ENCODE measurements around the gene BCOR.
A peak's percentile ranks its signal among the peaks of the same experiment; 100 is the strongest.

BCOR gene

DNA sequence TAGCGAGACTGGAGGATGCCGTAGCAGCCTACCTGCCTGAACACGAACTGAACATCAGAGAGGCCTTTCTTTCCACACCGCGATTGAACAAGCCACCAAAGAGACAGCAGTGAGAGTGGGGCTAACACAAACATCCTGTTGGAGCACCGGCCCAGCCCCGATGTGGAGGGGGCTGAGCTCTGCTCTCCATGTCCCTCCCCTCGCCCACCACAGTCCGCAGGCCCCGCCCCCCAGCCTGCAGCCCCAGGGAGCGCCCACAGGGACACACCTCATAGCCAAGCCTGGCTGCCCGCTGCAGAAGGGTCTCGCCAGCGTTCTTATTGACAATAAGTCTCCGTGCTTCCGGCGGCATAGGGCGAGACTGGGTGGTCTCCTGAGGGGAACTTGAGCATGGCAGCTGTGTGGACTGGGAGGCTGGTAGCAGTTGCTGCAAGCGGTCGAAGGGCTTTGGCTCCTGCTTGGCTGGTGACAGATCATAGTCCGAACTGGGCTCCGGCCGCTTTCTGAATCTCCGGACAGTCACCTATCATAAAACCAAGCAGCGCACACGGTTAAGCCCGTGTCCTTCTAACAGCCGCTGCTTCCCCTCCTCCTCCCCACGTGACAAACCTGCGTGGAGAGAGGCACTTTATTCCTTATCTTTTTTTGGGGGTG lies 35.8 kb downstream of the BCOR start:
- no peak for DNase-seq

DNA sequence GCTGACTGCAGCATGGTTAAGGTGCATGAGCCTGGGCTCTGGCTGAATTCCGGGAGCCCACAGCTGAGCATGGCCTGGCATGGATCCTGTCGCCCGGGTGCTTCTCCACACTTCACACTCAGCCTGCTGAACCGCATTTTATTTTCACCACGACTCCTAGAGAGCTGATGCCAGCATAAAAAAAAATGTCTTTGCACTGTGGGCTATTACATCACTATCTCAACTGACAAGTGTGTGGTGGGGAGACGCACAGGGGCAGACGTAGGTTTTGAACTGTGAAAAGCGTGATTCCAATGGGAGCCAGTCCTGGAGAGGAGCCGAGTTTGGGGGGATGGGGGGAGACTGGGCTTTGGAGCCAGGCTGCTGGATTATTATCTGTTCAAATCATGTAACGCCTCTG lies 36.8 kb downstream of the BCOR start:
- DNase-seq, result no peak

DNA sequence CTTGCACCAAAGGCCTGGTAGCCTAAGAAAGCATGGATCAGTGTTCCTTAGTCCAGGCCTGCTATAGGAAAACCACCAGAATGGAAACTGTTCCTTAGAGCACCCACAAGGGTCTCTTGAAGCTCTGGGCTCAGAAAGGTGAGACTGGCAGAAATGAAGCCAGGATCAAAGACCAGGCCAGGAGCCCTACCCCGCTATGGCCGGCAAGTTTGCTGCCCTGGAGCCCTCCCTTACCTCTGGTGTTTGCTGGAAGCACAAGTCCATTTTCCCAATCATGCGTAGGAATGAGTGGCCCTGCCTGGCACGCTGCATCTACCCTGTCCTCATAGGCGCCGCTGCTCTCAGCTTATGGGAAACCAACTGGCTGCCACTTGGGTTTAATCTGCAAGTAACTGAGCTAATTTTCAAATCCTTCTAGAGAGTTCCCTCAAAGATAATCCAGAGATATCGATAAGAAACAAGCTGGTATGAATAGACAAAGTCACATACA lies 37.4 kb downstream of the BCOR start:
- no peak for DNase-seq

DNA sequence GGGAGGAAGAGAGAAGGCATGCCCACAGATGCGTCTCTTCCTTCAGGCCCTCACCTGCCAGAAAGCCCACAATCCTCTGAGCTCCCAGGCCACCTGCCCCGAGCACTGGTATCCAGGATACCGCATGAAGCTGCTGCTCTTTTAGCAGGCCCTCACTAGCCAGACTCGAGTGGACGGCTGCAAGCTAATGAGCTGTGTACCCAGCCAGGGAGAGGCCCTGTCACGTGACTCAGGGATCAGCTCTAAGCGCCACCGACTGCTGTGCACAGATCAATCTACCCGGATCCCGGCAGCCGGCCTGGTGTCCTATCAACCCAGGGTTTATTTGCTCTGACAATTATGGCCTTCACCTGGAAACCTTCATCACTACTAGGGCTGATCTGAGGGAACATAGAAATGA lies 39.0 kb downstream of the BCOR start:
- DNase-seq, result no peak

DNA sequence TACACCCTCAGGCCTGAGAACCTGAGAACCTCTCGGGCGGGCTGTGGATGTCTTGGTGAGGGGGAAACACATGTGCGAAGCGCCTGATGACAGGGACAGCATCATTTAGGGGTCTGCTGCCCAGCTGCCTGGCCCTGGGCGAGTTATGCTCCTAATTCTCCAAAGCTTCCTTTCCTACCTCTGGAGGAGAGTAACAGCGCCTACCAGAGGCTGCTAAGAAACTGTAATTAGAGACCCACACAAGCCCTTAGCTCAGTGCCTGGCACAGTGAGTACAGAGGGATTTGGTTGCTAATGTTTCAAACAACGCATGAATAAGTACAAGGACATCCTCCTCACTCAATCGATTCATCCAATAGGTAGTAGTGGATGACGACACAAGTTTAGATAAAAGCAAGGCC lies 40.4 kb downstream of the BCOR start:
- no peak for DNase-seq

DNA sequence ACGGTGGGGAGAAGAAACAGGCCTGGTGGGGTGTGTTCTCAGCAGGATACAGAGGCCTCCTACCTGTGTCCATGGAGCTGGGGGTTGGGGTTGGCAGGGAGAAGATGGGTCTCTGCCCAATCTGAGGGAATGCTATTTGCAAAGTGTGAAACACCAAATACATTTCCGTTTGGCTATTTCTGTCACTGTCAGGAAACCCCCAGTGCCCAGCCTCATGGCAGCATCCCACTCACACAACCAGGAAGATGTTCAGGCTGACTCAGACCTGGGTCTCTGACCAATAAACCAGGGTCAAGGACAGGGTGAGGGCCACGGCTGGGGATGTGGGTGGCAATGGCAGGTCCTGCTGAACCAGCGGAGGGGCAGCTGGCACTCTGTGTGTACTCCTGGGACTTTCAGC lies 41.3 kb downstream of the BCOR start:
- DNase-seq, result no peak

DNA sequence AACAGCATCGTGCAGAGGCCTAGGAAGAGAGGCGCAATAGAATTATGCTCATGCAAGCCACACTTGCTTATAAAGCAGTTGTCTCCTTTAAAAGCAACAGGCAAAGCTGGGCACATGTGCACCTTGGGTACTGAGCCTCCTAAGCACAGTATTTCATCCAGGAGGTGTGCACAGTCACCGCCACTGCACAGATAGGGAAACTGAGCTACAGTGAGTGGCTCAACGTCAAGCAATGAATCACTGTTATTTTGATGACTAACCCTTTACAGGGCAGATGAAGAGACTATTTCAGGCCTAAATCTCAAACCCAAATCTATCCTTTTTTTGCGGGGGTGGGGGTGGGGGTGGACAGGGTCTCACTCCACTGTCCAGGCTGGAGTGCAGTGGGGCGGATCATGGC lies 42.3 kb downstream of the BCOR start:
- no peak for DNase-seq

DNA sequence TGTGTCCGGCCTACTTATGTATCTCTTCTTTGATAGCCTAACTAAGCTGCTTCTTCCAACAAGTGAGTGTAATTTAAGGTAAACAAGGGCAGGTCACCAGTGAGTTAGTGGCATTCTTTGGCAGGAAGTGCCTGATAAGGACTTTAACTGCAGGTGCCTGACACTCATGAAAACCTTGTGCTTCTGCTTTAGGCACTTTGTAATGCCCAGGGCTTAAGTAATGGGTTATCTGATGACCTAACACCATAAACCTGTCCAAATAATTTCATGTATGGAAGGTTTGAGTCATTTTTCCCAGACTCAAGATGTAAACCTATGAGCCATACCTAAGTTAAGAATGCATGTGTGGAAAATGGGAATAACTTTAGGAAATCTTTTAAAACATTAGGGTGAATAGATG lies 43.0 kb downstream of the BCOR start:
- no peak for DNase-seq

DNA sequence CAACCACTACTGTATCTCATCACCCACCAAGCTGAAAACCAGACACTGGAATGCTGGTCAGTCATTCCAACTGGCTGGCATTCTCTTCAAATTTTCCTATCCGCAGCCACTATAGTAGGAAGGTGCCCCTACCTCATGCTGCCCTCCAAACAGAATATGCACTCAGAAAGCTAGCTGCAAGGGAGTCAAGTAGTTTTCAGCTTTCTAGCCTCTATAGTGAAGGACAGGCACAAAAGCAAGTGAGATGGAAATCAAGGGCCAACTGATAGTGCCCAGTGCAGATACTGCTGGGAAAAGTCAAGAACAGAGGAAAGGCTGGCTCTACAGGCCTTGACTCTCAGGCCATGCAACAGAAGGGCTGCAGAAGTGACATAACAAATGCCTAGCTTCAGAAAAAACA lies 47.2 kb downstream of the BCOR start:
- DNase-seq, result no peak

DNA sequence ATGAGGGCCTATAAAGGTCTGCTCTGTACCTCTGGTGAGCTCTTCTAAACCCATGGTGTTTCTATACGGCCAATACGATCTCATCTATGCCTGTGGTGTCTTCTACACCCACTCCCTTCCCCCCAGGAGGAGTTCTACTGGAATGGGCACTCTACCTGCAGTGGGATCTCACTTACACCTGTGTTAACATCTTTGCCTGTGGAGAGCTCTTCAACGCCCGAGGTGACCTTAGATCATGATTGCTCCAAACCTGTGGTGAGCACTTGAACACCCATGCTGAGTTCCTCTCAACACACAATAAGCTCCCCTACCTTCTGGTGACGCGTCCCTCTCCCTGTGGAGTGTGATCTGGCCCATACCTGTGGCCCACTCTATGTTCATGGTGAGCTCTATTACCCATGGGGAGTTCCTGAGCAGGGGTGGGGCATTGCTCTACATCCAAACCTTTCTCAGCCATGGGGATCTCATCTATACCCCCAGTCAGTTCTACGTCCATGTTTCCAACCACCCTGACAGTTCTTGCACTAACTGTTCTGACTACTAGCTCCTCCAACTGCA lies 48.6 kb downstream of the BCOR start:
- DNase-seq, result no peak

DNA sequence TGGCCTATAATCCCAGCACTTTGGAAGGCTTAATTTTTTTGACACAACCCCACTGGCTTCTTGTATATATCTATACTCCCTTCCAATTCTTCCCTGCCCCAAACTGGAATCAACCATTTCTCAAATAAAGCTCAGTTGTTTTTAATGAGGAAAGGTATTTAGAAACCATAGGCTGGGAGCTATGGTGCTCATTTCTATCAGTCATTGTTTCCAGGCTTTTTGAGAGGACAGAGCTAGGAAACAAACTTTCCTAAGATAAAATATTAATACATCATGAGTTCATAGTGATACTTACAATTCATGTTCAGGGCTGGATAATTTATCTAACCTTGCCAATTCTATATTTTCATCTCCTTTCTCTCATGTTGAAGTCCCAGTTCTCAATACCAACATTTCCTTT lies 50.3 kb downstream of the BCOR start:
- no peak for DNase-seq

DNA sequence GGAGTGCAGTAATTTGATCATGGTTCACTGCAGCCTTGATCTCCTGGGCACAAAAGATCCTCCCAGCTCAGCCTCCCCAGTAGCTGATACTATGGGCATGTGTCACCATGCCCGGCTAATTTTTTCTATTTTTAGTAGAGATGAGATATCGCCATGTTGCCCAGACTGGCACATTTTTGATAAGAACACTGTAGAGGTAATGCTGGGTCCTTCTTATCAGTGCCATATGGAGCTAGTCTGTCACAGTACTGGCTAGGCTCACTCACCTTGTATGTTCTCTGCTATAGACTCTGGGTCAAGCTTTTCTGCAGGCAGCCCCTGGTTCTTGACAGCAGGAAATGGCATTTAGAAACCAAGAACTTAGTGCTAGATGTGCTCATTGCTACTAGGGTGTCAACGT lies 53.9 kb downstream of the BCOR start:
- DNase-seq, result no peak

DNA sequence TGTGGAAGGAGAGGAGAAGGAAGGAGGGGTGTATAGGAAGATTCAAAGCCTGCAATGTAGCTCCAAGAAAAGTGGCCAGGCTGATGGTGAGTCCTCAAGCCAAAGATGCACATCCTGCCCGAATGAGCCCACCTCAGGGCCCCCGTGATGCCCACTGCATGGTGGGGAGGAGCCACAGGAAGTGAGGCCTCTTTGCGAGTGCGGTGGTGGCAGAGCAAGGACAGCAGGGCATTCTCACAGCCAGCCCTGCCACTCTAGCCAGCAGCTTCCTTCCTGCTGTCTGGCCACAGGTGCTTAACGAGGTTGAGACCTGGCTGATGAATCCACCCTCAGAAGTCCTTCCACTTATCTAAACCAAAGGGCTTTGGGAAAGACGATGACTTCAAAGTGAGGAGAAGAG lies 55.8 kb downstream of the BCOR start:
- DNase-seq, result no peak

DNA sequence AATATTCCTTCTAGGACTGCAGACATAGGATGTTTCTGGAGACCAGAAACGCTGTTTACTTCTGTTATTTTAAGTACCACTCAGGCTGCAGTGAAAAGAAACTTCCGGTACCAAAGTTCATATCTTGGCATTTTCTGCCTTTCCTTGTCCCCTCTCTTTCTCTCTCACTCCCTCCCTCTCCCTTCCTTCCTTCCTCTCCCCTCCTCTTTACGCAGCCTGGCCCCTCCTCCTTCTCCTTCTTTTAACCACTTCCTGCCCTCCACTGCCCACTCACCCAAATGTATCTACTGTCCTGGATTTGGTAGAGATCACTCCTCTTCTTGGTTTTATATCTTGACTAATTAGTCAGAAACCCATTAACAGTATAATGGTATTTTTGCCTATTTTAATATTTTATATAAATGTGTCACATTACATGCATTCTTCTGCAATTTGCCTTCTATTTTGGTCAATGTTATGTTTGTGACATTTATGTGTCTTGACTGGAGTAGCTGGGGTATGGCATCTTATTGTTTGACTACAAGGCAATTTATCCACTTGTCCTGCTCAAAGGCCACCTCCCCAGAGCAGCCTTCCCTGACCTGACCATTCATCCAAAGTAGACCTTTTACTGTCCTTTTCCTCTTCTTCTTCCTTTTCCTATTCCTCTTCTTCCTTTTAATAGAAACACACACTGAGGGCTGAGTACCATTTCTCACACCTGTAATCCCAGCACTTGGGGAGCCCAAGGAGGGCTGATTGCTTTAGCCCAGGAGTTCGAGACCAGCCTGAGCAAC lies 56.9 kb downstream of the BCOR start:
- DNase-seq, result peak; percentile 21

DNA sequence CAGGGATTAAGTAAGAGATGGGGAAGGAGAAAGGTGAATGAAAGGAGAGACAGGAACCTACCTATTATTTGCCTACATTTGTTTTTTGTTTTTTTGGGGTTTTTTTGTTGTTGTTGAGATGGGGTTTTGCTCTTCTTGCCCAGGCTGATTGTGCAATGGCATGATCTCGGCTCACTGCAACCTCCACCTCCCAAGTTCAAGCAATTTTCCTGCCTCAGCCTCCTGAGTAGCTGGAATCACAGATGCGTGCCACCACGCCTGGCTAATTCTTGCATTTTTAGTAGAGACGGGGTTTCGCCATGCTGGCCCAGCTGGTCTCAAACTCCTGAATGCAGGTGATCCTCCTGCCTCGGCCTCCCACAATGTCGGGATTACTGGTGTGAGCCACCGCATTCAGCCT lies 57.9 kb downstream of the BCOR start:
- DNase-seq, result no peak

DNA sequence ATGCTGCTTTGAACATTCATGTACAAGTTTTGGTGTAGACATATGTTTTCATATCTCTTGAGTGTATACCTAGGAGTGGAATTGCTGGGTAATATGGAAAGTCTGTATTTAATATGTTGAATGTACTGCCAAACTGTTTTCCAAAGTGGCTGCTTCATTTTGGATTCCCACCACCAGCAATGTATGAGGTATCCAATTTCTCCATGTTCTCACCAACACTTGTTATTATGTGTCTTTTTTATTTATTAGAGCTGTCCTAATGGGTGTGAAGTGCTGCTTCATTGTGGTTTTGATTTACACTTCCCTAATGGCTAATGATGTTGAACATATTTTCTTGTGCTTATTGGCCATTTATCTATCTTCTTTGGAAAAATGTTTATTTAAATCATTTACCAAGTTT lies 60.4 kb downstream of the BCOR start:
- DNase-seq, result no peak

DNA sequence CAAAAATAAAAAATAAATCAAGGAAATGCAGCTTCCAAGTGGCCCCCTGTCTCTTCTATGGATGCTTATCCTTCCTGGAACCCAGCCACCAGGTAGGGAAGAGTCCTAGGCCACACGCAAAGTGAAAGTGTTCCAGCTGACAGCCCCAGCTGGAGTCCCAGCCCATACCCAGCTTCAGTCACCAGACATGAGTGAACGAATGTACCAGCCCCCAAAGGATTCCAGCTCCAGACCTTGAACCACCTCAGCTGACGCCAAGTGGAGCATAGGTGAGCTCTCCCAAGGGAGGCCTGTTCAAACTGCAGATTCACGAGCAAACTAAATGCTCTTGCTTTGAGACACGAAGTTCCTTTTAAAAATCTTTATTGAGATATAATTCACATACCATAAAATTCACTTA lies 62.0 kb downstream of the BCOR start:
- DNase-seq, result no peak

DNA sequence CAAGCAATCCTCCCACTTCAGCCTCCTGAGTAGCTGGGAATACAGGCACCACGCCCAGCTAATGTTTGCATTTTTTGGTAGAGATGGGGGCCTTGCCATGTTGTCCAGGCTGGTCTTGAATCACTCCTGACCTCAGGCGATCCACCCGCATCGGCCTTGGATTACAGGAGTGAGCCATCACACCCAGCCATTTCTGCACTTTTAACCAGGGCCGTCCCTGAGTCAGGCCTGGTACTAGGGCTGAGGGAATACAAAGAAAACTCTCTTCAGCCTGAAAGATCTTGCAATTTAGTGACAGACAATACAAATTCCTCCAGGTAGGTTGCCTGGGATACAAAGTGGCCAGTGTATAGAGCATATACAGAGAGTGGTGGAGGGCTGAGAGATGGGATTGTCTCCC lies 65.8 kb downstream of the BCOR start:
- DNase-seq, result no peak

DNA sequence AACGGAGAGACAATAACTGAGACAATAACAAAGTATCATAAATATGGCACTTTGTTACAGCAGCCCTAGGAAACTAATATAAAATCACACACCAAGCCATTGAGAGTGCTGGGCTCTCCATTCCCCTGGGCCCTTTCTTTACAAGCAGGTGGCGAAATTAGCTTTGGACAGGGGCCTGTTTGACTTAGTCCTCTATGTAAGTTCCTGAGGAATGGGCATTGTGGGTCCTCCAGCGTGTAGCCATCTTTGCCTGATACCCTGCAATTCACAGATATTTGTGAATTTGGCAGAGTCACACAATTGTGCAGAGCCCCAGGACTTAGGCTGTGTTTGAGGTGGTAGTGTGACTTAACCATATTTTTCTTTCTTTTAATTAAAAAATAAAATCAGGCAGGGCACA lies 67.6 kb downstream of the BCOR start:
- no peak for DNase-seq

DNA sequence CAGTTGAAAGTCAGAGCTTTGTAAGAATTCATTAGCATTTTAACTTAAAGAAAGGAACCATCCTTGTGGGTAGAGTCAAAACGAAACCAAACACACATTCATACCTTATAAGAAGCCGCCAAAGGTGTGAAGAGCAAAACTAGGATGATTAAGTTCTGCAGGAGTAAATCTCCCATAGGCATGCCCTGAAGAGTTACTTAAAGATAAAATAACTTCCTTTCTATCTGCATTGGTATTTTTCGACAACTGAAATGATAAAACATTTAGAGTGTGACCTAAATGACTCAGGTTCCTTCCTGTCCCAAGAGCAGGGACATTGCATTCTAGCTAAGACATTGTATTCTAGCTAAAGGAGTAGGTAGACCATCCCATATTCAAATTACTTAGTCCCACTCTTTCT lies 75.3 kb downstream of the BCOR start:
- no peak for DNase-seq

DNA sequence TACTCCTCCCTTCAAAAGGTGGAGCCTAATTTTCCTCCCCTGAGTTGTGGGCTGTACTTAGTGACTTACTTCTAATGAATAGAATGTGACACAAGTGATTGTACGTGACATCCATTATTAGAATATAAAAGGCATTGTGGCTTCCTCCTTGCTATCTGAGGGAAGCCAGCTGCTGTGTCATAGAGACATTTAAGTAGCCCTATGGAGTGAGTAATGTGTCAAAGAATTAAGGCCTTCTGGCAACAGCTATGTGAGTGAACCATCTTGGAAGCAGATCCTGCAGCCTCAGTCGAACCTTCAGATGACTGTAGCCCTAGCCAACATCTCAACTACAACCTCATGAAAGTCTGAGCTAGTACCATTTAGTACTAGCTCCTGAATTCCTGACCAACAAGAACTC lies 76.1 kb downstream of the BCOR start:
- no peak for DNase-seq

DNA sequence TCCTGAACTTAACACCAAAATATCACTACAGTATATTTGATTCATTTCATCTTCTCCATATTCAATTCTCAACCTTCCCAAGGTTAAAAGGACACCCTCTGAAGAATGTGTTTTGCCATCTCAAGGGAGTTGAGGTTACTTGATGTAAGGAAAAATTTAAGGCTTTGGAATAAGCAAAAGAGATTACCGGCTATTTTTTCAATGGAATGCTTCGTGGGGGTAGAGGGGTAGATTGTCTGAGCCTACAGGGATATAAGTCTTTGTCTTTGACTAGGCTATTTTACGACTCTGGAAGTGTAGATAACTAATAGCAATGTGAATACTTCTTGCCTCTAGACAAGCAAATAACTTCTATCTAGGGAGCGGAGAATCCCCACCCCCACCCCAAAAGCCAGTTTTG lies 78.2 kb downstream of the BCOR start:
- no peak for DNase-seq

DNA sequence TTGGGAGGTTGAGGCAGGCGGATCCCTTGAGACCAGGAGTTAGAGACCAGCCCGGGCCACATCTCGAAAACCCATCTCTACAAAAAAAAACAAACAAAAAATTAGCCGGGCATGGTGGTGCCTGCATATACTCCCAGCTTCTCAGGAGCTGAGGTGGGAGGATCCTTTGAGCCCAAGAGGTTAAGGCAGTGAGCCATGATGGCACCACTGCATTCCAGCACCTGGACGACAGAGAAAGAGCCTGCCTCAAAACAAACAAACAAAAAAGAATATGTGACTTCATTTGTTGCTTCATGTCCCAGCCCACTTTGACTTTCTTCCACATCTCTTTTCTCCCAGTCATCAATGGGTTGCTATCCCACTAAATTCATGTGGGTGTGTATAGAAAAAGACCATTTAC lies 79.7 kb downstream of the BCOR start:
- no peak for DNase-seq

DNA sequence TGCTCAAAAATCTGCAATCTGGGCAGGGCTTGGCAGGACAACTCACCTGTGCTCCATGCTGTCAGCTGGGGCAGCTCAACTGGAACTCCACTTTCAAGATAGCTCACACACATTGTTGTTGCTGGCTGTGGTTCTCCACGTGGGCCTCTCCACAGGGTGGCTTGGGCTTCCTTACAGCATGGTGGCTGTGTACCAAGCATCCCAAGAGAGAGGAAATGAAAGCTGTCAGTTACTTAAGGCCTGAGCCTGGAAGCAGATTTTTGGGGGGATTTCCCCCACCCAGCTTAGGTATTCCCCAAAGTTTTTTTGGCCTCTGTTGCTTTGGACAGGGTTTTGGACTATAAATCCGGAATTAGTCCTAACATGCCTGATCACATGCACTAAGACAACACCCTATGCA lies 81.0 kb downstream of the BCOR start:
- no peak for DNase-seq

DNA sequence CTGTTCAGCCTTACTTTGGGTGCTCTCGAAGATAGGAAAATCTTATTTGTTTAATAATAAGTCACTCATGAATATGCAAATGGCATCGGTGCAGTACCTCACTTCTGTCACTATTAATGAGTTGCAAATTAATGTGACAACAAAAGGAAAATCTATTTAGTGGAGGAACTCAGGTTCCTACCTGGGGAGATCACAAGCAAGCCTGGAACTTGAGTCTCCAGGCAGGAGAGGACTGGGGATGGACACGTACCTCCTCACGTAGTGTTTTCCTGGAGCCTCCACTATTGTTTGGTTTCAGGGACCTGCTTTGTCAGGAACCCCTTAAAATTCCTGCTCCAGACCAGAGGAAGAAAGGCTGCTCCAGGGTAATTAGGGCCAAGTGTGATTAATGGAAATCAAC lies 82.1 kb downstream of the BCOR start:
- DNase-seq, result no peak

Data from GDM1 (cell line).